T47D (cell line): ENCODE data around the gene MYO1A.
A peak's percentile ranks its signal among the peaks of the same experiment; 100 is the strongest.

Source experiments
- DNase-seq, 2 experiments: peaks; one replicate each; pipeline versions ENCODE4 v3.0.0 to v3.0.0-alpha.2; 2011 to 2012; ENCODE audit warnings: low read depth in 1 of 2, low spot score in 1 of 2
- JUND ChIP-seq: IDR thresholded peaks from 2 replicates; pipeline ENCODE4 v1.6.1; 2012; ENCODE audit warnings: low read depth
- in situ Hi-C: cut with HindIII; loops from 2 replicates; pipeline ENCODE4 v1.10.0; 2016; ENCODE audit warnings: low sequenced_read_pairs, low pct_unique_long_range_greater_than_20kb

The MYO1A gene

GRCh38 chr12:57012600-57013465, 37.1 kb downstream of the MYO1A start:
- in situ Hi-C loops, result no loop called here
- DNase-seq, result no peak
- TF ChIP-seq JUND, result no peak

DNA sequence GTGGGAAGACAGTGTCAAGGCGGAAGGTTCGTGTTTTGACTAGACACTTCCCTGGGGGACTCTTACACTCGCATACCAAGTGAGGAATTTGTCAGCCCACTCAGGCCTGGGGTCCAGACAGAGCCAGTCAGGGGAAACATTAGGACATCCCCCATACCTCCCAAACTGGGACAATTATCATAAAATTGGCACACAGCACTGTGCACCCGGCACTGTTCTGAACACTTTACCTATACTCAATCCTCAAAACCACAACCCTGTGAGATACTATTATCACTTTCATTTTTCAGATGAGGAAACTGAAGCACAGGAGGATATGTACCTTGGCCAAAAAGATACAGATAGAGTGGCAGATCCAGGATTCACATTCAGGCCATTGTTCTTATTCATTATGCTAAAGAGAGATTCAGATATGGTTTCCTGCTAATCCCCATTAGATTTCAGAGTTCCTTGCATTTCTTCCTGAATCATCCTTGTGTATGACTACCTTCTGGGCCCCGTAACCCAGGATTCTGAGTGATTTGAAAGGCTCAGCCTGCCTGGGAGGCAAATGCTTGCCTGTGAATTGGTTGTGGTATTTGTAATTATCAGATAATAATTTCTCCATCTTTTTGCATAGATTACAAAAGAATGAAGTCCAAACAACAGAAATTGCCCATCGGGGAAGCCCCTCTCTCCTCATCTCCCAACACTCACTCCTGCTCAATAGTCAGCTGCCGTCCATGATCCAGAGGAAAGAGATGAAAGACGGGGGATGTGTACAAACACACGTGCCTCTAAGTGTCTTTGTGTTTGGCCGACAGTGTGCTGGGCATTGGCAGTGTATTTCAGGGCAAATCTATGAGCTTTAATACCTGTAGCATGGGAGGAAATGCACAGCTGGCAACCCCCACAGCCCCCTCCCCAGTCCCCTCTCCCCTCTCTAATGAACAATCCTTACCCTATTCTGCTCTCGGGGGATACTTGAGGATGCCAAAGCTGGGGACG, 38.2 kb downstream of the MYO1A start:
- no peak for DNase-seq
- TF ChIP-seq JUND, result no peak
- in situ Hi-C loops, result no loop called here

DNA sequence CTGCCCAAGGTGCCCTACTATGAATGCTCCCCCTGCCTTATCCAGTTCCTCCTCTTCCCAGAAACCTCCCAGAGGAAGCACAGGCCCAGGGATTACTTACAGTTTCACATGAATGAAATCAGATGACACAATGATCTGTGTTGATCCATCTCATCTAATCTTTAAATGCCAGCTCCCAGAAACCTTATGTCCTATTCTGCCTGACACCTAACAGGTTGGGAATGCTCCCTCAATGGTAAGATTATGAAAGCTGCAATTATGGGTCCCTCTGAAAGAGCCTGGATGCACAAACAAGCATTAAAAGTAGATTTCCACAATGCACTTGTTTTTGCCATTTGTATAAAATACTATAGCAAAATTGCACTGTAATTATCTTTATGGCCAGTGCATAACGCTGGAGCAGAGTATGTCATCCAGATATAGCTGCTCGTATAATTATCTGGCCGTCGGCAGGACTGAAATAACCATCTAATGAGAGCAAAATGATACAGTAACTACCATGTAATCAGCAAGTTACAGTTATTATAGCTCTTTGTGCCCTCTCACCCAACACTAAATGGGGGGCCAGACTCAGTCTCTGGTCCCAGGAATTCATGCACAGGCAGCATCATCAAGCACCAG, 39.2 kb downstream of the MYO1A start:
- TF ChIP-seq JUND, result no peak
- in situ Hi-C loops, result no loop called here
- DNase-seq, result no peak

- TF ChIP-seq JUND, result no peak
- in situ Hi-C loops, result no loop called here
Observed at GRCh38 chr12:57009949-57010626, 39.8 kb downstream of the MYO1A start.

DNA sequence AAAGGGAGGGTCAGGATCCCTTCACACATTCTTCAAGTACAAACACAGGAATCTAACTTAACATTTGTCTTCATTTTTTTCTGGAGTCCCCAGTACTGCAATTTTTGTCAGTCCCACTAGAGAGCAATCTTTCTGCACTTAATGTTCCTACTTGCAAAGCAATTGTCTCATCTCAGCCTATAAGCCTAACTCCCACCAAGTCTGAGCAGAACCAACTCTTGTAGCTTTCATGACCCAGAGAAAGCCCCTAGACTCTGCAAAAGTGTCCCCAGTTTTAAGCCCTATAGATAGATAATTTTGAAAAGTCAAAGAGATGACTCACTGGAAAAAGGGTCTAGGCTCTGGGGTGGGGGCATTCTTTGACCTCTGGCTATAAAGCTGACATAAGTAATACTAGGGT, 41.8 kb downstream of the MYO1A start:
- TF ChIP-seq JUND, result no peak
- in situ Hi-C loops, result no loop called here
- peak; percentile 51 to 84 for DNase-seq

More at GRCh38 chr12:57009949-57010626, 39.8 kb downstream of the MYO1A start:
- no peak for DNase-seq

- no peak for DNase-seq
- no peak for TF ChIP-seq JUND
- in situ Hi-C loops, result no loop called here
Observed at GRCh38 chr12:57006809-57007475, 43.0 kb downstream of the MYO1A start.

- TF ChIP-seq JUND, result no peak
- DNase-seq, result peak; percentile 75 to 84
- in situ Hi-C loops, result no loop called here
Observed at GRCh38 chr12:57005980-57006808, 43.7 kb downstream of the MYO1A start, which contains the start of gene ZBTB39. TSS of gene ZBTB39 (minus strand) at chr12:57006546. CDS start at chr12:57004917, 1,629 bp downstream.

GRCh38 chr12:57004651-57005050, 45.3 kb downstream of the MYO1A start:
- in situ Hi-C loops, result no loop called here
- DNase-seq, result no peak
- TF ChIP-seq JUND, result no peak

DNA sequence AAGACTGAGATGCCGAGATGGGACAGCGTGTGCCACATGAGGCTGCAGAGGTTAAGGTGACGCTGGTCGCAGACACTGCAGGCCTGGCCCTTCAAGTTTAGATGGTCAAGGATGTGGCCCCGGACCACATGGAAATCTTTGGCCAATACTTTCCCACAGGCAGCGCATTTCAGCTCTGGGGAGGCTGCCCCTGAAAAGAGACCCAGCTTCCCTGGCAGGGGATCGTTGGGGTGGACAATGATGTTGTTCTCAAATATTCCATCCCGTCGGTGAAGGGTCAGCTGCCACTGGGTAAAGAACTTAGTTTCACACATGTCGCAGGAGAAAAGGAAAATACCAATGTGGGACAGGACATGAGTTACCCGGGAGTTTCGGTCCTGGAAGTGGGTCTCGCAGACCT, 46.5 kb downstream of the MYO1A start:
- in situ Hi-C loops, result no loop called here
- no peak for TF ChIP-seq JUND
- DNase-seq, result no peak

- in situ Hi-C loops, result no loop called here
- DNase-seq, result peak; percentile 62 to 79
- TF ChIP-seq JUND, result no peak
Observed at GRCh38 chr12:57001448-57001906, 48.5 kb downstream of the MYO1A start.
